GM23338 (cell line): ENCODE measurements around the gene SBSN. TPM values are rescaled to one million over a fixed set of nuclear protein-coding genes. Genes with fewer than 3 reads are reported as not detected.

Experiments
- ATAC-seq: fragments of 200-7000 bp; cut with Tn5 transposase; 3 replicates; pipeline ENCODE4 v1.9.1; 2020
- DNase-seq: peaks from one replicate; pipeline ENCODE4 v3.0.0-alpha.2; 2015; ENCODE audit warnings: low spot score
- H2AFZ ChIP-seq: fragments of 200-600 bp; sonication (generic); 2 replicates; pipeline ENCODE4 v1.8.0; 2016; ENCODE audit warnings: antibody characterized with exemption, mild to moderate bottlenecking, moderate library complexity
- H3F3A ChIP-seq: fragments of 200-600 bp; sonication (generic); replicated peaks from 2 replicates; pipeline ENCODE4 v1.8.0; 2017; ENCODE audit warnings: antibody characterized with exemption, mixed run types, low read depth
- H3K27ac ChIP-seq: fragments of 200-600 bp; sonication (generic); 2 replicates; pipeline ENCODE4 v1.6.1; 2016; ENCODE audit warnings: low read depth
- H3K27me3 ChIP-seq: fragments of 200-600 bp; sonication (generic); 2 replicates; pipeline ENCODE4 v1.8.0; 2016; ENCODE audit warnings: mild to moderate bottlenecking, mixed run types, moderate library complexity; ENCODE audit not compliant: insufficient read depth
- H3K36me3 ChIP-seq: fragments of 200-600 bp; sonication (generic); 2 replicates; pipeline ENCODE4 v1.8.0; 2016; ENCODE audit warnings: mild to moderate bottlenecking; ENCODE audit not compliant: insufficient read depth
- H3K4me1 ChIP-seq: fragments of 200-600 bp; sonication (generic); 2 replicates; pipeline ENCODE4 v1.8.0; 2016; ENCODE audit warnings: mild to moderate bottlenecking, moderate library complexity; ENCODE audit not compliant: insufficient read depth
- H3K4me2 ChIP-seq: fragments of 200-600 bp; sonication (generic); 2 replicates; pipeline ENCODE4 v1.7.1; 2017; ENCODE audit warnings: mixed run types
- H3K4me3 ChIP-seq: fragments of 200-600 bp; sonication (generic); 2 replicates; pipeline ENCODE4 v1.6.1; 2016; ENCODE audit warnings: mixed run types
- H3K79me2 ChIP-seq: fragments of 200-600 bp; sonication (generic); replicated peaks from 2 replicates; pipeline ENCODE4 v1.8.0; 2017; ENCODE audit warnings: mild to moderate bottlenecking; ENCODE audit not compliant: insufficient read depth
- H3K9me2 ChIP-seq: fragments of 200-600 bp; sonication (generic); 2 replicates; pipeline ENCODE4 v1.8.0; 2017; ENCODE audit not compliant: insufficient read depth
- H4K20me1 ChIP-seq: fragments of 200-600 bp; sonication (generic); replicated peaks from 2 replicates; pipeline ENCODE4 v1.8.0; 2017; ENCODE audit warnings: mild to moderate bottlenecking; ENCODE audit not compliant: insufficient read depth
- H3K27ac Mint-ChIP-seq: 2 replicates; pipeline ENCODE4 v1.8.0; 2020; ENCODE audit warnings: inconsistent platforms, mild to moderate bottlenecking, moderate library complexity, mixed read lengths
- H3K27me3 Mint-ChIP-seq: 3 replicates; pipeline ENCODE4 v1.8.0; 2022; ENCODE audit warnings: low read depth, mild to moderate bottlenecking, moderate library complexity, mixed read lengths, inconsistent platforms; ENCODE audit not compliant: insufficient read depth, poor library complexity
- H3K36me3 Mint-ChIP-seq: 3 replicates; pipeline ENCODE4 v1.8.0; 2021; ENCODE audit warnings: low read depth, mild to moderate bottlenecking, inconsistent platforms, moderate library complexity, mixed read lengths
- H3K4me1 Mint-ChIP-seq: 3 replicates; pipeline ENCODE4 v1.8.0; 2020; ENCODE audit warnings: mild to moderate bottlenecking, inconsistent platforms, mixed read lengths
- H3K4me3 Mint-ChIP-seq: 3 replicates; pipeline ENCODE4 v1.8.0; 2021; ENCODE audit warnings: moderate library complexity, mild to moderate bottlenecking, inconsistent platforms, mixed read lengths
- H3K9me3 Mint-ChIP-seq: 3 replicates; pipeline ENCODE4 v1.8.0; 2020; ENCODE audit warnings: moderate library complexity, mild to moderate bottlenecking, inconsistent platforms, mixed read lengths
- CTCF ChIP-seq, 2 experiments: fragments of 200-600 bp in 1 of 2; sonication (generic) in 1 of 2; conservative IDR thresholded peaks; 2 replicates each; pipeline versions ENCODE4 v1.5.1 to v1.6.1; 2016 to 2017; ENCODE audit warnings: antibody characterized with exemption in 2 of 2, low read depth in 2 of 2, mild to moderate bottlenecking in 2 of 2, moderate library complexity in 1 of 2
- ETS1 ChIP-seq: IDR thresholded peaks from 2 replicates; pipeline ENCODE4 v1.6.1; 2016; ENCODE audit warnings: antibody characterized with exemption
- EZH2 ChIP-seq: fragments of 200-600 bp; sonication (generic); IDR thresholded peaks from one replicate; pipeline ENCODE4 v1.8.0; 2017; ENCODE audit warnings: antibody characterized with exemption, mild to moderate bottlenecking, low read depth; ENCODE audit not compliant: unreplicated experiment
- NANOG ChIP-seq: IDR thresholded peaks from 2 replicates; pipeline ENCODE4 v1.6.1; 2016; ENCODE audit warnings: antibody characterized with exemption, borderline replicate concordance
- POLR2AphosphoS5 ChIP-seq: IDR thresholded peaks from 2 replicates; pipeline ENCODE4 v1.6.1; 2016; ENCODE audit warnings: antibody characterized with exemption, low read depth
- ZNF114 ChIP-seq: fragments of 250-450 bp; sonication (Bioruptor Pico); IDR thresholded peaks from 2 replicates; pipeline ENCODE4 v1.5.0; 2020; ENCODE audit warnings: mild to moderate bottlenecking, moderate library complexity
- ZNF331 ChIP-seq: fragments of 250-450 bp; sonication (Bioruptor Pico); IDR thresholded peaks from 2 replicates; pipeline ENCODE4 v1.5.0; 2020; ENCODE audit warnings: low read depth, mild to moderate bottlenecking, moderate library complexity
- ZNF462 ChIP-seq: fragments of 250-450 bp; sonication (Bioruptor Pico); IDR thresholded peaks from 2 replicates; pipeline ENCODE4 v1.5.0; 2020; ENCODE audit warnings: mild to moderate bottlenecking, moderate library complexity
- polyA plus RNA-seq: library from polyadenylated mRNA; unstranded; fragments of >200 nt; fragmentation: Nextera tagmentation; extraction: Ambion mirVana; gene quantifications from 2 replicates; pipeline ENCODE4 v1.2.1, GENCODE V29; 2016
- total RNA-seq: library from RNA; depleted of rRNA; stranded (reverse); fragments of >200 nt; shearing (Covaris generic); gene quantifications from 2 replicates; pipeline ENCODE4 v1.2.3, GENCODE V29; 2014

SBSN gene
- total and polyA plus RNA-seq, 2 experiments from 2014 or later = 0.39 TPM; not detected in 1

GRCh38 chr19:35560271-35560670 is 32.2 kb upstream of the SBSN start (continued):
- no peak for TF ChIP-seq ZNF462
- no peak for TF ChIP-seq CTCF (conservative IDR thresholded peaks at IDR 0.05; ENCODE audit: low read depth in 2 of 2)
- no peak for TF ChIP-seq ETS1
- no peak for TF ChIP-seq NANOG
- no peak for TF ChIP-seq POLR2AphosphoS5
- TF ChIP-seq EZH2 = no peak

- TF ChIP-seq CTCF (conservative IDR thresholded peaks at IDR 0.05; ENCODE audit: low read depth in 2 of 2) = 0 out of 4 replicates have a peak, but pooled peaks of 1 of the 2 experiments have one; percentile 2
- TF ChIP-seq ZNF114 (CRISPR knock-in tag) = no peak
- TF ChIP-seq ZNF331 = no peak
- Histone ChIP-seq H3K4me2 (no peak overlapping the region), H3K4me1 (peaks cover 8% of the 10 kb centered on the region; the same call in 1 of the 2 replicates), H3F3A (peaks cover 11% of the 10 kb centered on the region; the same call in 1 of the 2 replicates), H3K27ac (no peak overlapping the region), H4K20me1 (no peaks in the 10 kb centered on the region), H3K4me3 (no peak overlapping the region), H3K79me2 (no peaks in the 10 kb centered on the region), H3K36me3 (no peaks in the 10 kb centered on the region), H3K27me3 (peaks cover 10% of the 10 kb centered on the region), H3K9me2 (no peaks in the 10 kb centered on the region), H2AFZ (no peak overlapping the region)
- no peak overlapping the region for H3K4me3 Mint-ChIP-seq
- peaks cover 26% of the 10 kb centered on the region for H3K27me3 Mint-ChIP-seq
- H3K36me3 Mint-ChIP-seq = no peaks in the 10 kb centered on the region; the same call in 2 of the 3 replicates
- ATAC-seq (no peak), DNase-seq (no peak)
- no peaks in the 10 kb centered on the region; the same call in 1 of the 3 replicates for H3K9me3 Mint-ChIP-seq
- H3K27ac Mint-ChIP-seq = no peak overlapping the region
- peaks cover 12% of the 10 kb centered on the region for H3K4me1 Mint-ChIP-seq
Measured at GRCh38 chr19:35559781-35560180, 31.7 kb upstream of the SBSN start.
